WTC11 (cell line): Measurements from ENCODE around the gene PGS1. TPM values are rescaled to one million over a fixed set of nuclear protein-coding genes. Genes with fewer than 3 reads are reported as not detected.

Experiments
- ATAC-seq: fragments of 200-7000 bp; cut with Tn5 transposase; 2 replicates; pipeline ENCODE4 v1.10.0; 2021; ENCODE audit warnings: mild to moderate bottlenecking, moderate library complexity
- CTCF ChIA-PET: fragments of 300-600 bp; sonication (Branson Sonifier 250); formaldehyde crosslinking; loops from one replicate; lab custom pipeline; 2021; ENCODE audit warnings: antibody characterized with exemption; lab: Charles Lee
- POLR2A ChIA-PET: fragments of 350-600 bp; sonication (Branson Sonifier 250); formaldehyde crosslinking; loops from one replicate; lab custom pipeline; 2021; ENCODE audit warnings: antibody characterized with exemption; lab: Charles Lee
- DNase-seq: peaks from one replicate; pipeline ENCODE4 v3.0.0; 2021; ENCODE audit warnings: low spot score
- H3K27ac Mint-ChIP-seq: 2 replicates; pipeline ENCODE4 v1.8.0; 2021; ENCODE audit warnings: mixed read lengths
- H3K27me3 Mint-ChIP-seq: 2 replicates; pipeline ENCODE4 v1.8.0; 2021; ENCODE audit warnings: low read depth, mild to moderate bottlenecking, moderate library complexity, mixed read lengths
- H3K36me3 Mint-ChIP-seq: 2 replicates; pipeline ENCODE4 v1.8.0; 2021; ENCODE audit warnings: mixed read lengths
- H3K4me1 Mint-ChIP-seq: 2 replicates; pipeline ENCODE4 v1.8.0; 2022; ENCODE audit warnings: mixed read lengths
- H3K4me3 Mint-ChIP-seq: 2 replicates; pipeline ENCODE4 v1.8.0; 2021; ENCODE audit warnings: mild to moderate bottlenecking, moderate library complexity, mixed read lengths
- H3K9me3 Mint-ChIP-seq: 2 replicates; pipeline ENCODE4 v1.8.0; 2021; ENCODE audit warnings: mixed read lengths
- CBFB ChIP-seq: sonication (generic); formaldehyde crosslinking; IDR thresholded peaks from 2 replicates; pipeline ENCODE4 v1.8.1; 2022; ENCODE audit warnings: mild to moderate bottlenecking, low read depth, missing genetic modification reagents
- CREM ChIP-seq: sonication (generic); formaldehyde crosslinking; IDR thresholded peaks from 2 replicates; pipeline ENCODE4 v1.8.1; 2022; ENCODE audit warnings: mild to moderate bottlenecking, missing genetic modification reagents, moderate library complexity
- EMX1 ChIP-seq: fragments of 250-450 bp; sonication (Bioruptor Pico); IDR thresholded peaks from 2 replicates; pipeline ENCODE4 v1.8.0; 2021; ENCODE audit warnings: mild to moderate bottlenecking
- ESRRA ChIP-seq: sonication (generic); formaldehyde crosslinking; IDR thresholded peaks from 2 replicates; pipeline ENCODE4 v1.8.1; 2022; ENCODE audit warnings: mild to moderate bottlenecking, missing genetic modification reagents, borderline replicate concordance
- ETV6 ChIP-seq: sonication (generic); formaldehyde crosslinking; IDR thresholded peaks from 2 replicates; pipeline ENCODE4 v1.8.1; 2022; ENCODE audit warnings: mild to moderate bottlenecking, missing genetic modification reagents
- FOXP1 ChIP-seq: sonication (generic); formaldehyde crosslinking; IDR thresholded peaks from 2 replicates; pipeline ENCODE4 v1.8.0; 2022; ENCODE audit warnings: missing genetic modification reagents, mild to moderate bottlenecking, moderate library complexity, borderline replicate concordance
- KAT7 ChIP-seq: sonication (generic); formaldehyde crosslinking; IDR thresholded peaks from 2 replicates; pipeline ENCODE4 v1.8.1; 2023; ENCODE audit warnings: missing genetic modification reagents, mild to moderate bottlenecking, borderline replicate concordance
- OVOL2 ChIP-seq: fragments of 250-450 bp; sonication (Bioruptor Pico); IDR thresholded peaks from 2 replicates; pipeline ENCODE4 v1.9.0; 2021; ENCODE audit warnings: mild to moderate bottlenecking, borderline replicate concordance
- SMAD4 ChIP-seq: sonication (generic); formaldehyde crosslinking; IDR thresholded peaks from 2 replicates; pipeline ENCODE4 v1.8.0; 2022; ENCODE audit warnings: mild to moderate bottlenecking, missing genetic modification reagents
- TP53 ChIP-seq: sonication (generic); formaldehyde crosslinking; IDR thresholded peaks from 2 replicates; pipeline ENCODE4 v1.8.1; 2023; ENCODE audit warnings: mild to moderate bottlenecking, missing genetic modification reagents
- ZBTB21 ChIP-seq: sonication (generic); formaldehyde crosslinking; IDR thresholded peaks from 2 replicates; pipeline ENCODE4 v1.8.1; 2023; ENCODE audit warnings: mild to moderate bottlenecking, missing genetic modification reagents, borderline replicate concordance
- ZNF121 ChIP-seq: sonication (generic); formaldehyde crosslinking; IDR thresholded peaks from 2 replicates; pipeline ENCODE4 v1.8.0; 2023; ENCODE audit warnings: missing genetic modification reagents
- ZNF232 ChIP-seq: sonication (generic); formaldehyde crosslinking; IDR thresholded peaks from 2 replicates; pipeline ENCODE4 v1.8.0; 2022; ENCODE audit warnings: mild to moderate bottlenecking, missing genetic modification reagents
- ZNF416 ChIP-seq: fragments of 250-450 bp; sonication (Bioruptor Pico); IDR thresholded peaks from 2 replicates; pipeline ENCODE4 v1.9.0; 2021; ENCODE audit warnings: mild to moderate bottlenecking, inconsistent platforms
- total RNA-seq: library from RNA; stranded (reverse); gene quantifications from 3 replicates; pipeline ENCODE4 v1.2.3, GENCODE V29; 2021
- TF ChIP-seq, protein P1 (sequence below): sonication (generic); formaldehyde crosslinking; IDR thresholded peaks from 2 replicates; pipeline ENCODE4 v1.8.1; 2022; ENCODE audit warnings: low read depth, missing genetic modification reagents, borderline replicate concordance
- TF ChIP-seq, protein P2 (sequence below): sonication (generic); formaldehyde crosslinking; IDR thresholded peaks from 2 replicates; pipeline ENCODE4 v1.8.1; 2023; ENCODE audit warnings: mild to moderate bottlenecking, missing genetic modification reagents, moderate library complexity
- TF ChIP-seq, protein P3 (sequence below): sonication (generic); formaldehyde crosslinking; IDR thresholded peaks from 2 replicates; pipeline ENCODE4 v1.8.0; 2022; ENCODE audit warnings: mild to moderate bottlenecking, missing genetic modification reagents
- TF ChIP-seq, protein P4 (sequence below): sonication (generic); formaldehyde crosslinking; IDR thresholded peaks from 2 replicates; pipeline ENCODE4 v1.8.1; 2023; ENCODE audit warnings: mild to moderate bottlenecking, missing genetic modification reagents, borderline replicate concordance
- TF ChIP-seq, protein P5 (sequence below): sonication (generic); formaldehyde crosslinking; IDR thresholded peaks from 2 replicates; pipeline ENCODE4 v1.8.0; 2022; ENCODE audit warnings: mild to moderate bottlenecking, missing genetic modification reagents
- TF ChIP-seq, protein P6 (sequence below): sonication (generic); formaldehyde crosslinking; conservative IDR thresholded peaks from 2 replicates; pipeline ENCODE4 v1.8.1; 2023; ENCODE audit warnings: mild to moderate bottlenecking, low read depth, missing genetic modification reagents, moderate library complexity
- TF ChIP-seq, protein P7 (sequence below): sonication (generic); formaldehyde crosslinking; IDR thresholded peaks from 2 replicates; pipeline ENCODE4 v1.8.1; 2022; ENCODE audit warnings: missing genetic modification reagents, borderline replicate concordance

PGS1 gene
- total RNA-seq, 1 experiment from 2014 or later = 51.4 TPM

DNA sequence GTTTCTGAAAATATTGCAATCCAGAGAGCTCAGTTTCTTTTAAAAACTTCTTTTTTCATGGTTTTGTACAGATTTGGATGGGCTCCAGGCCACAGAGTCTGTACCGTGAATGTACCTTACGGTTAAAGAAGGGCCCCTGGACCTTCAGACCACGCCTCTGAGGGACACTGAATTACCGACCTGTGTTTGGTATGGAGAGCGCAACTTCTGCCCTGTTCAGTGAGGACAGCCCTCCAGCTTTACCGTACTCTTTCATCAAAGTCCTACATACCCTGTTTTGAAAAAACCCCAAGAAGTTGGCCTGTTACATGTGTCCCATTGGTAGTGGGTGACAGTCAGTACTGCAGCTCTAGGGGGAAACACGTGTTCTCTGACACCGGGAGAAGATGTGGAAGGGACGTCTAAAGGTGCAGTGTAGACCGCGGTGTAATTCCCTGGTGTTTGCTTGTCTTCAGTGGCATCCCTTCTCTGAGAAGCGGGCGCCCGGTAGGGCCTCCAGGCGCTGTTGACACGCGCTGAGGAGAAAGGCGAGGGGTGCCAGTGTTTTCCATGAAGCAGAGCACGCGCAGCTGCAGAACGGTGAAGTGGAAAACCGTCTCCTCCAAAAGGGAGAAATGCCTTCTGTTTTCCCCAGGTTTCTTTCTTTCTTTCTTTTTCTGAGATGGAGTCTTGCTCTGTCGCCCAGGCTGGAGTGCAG lies 6.2 kb downstream of the PGS1 start:
- Mint-ChIP-seq H3K9me3 (no peaks in the 10 kb centered on the region), H3K4me1 (peaks cover 78% of the 10 kb centered on the region), H3K27me3 (no peaks in the 10 kb centered on the region), H3K4me3 (no peak overlapping the region), H3K27ac (peak overlapping the region; percentile 96), H3K36me3 (peaks cover 2% of the 10 kb centered on the region)
- ATAC-seq (no peak), DNase-seq (no peak)
- ChIA-PET CTCF (interaction anchor here (0.7 to 1.9 kb wide), 2 partner anchors 24 to 68 kb away, joined by 3 to 7 read pairs; no protein-coding TSS in a partner anchor), POLR2A (interaction anchor here (0.6 to 0.8 kb wide), 2 partner anchors 13 to 15 kb away, joined by 4 read pairs; no protein-coding TSS in a partner anchor)
- TF ChIP-seq ZNF232 (CRISPR knock-in tag) (no peak), EMX1 (CRISPR knock-in tag) (no peak), ZNF121 (CRISPR knock-in tag) (no peak), SMAD4 (CRISPR knock-in tag) (no peak), TP53 (no peak), CBFB (CRISPR knock-in tag) (no peak), ZNF416 (CRISPR knock-in tag) (no peak), ZBTB21 (CRISPR knock-in tag) (no peak), OVOL2 (CRISPR knock-in tag) (no peak), CREM (CRISPR knock-in tag) (no peak), FOXP1 (CRISPR knock-in tag) (no peak)
- TF ChIP-seq, protein P1, sequence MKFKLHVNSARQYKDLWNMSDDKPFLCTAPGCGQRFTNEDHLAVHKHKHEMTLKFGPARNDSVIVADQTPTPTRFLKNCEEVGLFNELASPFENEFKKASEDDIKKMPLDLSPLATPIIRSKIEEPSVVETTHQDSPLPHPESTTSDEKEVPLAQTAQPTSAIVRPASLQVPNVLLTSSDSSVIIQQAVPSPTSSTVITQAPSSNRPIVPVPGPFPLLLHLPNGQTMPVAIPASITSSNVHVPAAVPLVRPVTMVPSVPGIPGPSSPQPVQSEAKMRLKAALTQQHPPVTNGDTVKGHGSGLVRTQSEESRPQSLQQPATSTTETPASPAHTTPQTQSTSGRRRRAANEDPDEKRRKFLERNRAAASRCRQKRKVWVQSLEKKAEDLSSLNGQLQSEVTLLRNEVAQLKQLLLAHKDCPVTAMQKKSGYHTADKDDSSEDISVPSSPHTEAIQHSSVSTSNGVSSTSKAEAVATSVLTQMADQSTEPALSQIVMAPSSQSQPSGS = no peak
- TF ChIP-seq, protein P2, sequence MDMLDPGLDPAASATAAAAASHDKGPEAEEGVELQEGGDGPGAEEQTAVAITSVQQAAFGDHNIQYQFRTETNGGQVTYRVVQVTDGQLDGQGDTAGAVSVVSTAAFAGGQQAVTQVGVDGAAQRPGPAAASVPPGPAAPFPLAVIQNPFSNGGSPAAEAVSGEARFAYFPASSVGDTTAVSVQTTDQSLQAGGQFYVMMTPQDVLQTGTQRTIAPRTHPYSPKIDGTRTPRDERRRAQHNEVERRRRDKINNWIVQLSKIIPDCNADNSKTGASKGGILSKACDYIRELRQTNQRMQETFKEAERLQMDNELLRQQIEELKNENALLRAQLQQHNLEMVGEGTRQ (CRISPR knock-in tag) = no peak
- TF ChIP-seq, protein P3, sequence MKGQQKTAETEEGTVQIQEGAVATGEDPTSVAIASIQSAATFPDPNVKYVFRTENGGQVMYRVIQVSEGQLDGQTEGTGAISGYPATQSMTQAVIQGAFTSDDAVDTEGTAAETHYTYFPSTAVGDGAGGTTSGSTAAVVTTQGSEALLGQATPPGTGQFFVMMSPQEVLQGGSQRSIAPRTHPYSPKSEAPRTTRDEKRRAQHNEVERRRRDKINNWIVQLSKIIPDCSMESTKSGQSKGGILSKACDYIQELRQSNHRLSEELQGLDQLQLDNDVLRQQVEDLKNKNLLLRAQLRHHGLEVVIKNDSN = no peak
- TF ChIP-seq, protein P4, sequence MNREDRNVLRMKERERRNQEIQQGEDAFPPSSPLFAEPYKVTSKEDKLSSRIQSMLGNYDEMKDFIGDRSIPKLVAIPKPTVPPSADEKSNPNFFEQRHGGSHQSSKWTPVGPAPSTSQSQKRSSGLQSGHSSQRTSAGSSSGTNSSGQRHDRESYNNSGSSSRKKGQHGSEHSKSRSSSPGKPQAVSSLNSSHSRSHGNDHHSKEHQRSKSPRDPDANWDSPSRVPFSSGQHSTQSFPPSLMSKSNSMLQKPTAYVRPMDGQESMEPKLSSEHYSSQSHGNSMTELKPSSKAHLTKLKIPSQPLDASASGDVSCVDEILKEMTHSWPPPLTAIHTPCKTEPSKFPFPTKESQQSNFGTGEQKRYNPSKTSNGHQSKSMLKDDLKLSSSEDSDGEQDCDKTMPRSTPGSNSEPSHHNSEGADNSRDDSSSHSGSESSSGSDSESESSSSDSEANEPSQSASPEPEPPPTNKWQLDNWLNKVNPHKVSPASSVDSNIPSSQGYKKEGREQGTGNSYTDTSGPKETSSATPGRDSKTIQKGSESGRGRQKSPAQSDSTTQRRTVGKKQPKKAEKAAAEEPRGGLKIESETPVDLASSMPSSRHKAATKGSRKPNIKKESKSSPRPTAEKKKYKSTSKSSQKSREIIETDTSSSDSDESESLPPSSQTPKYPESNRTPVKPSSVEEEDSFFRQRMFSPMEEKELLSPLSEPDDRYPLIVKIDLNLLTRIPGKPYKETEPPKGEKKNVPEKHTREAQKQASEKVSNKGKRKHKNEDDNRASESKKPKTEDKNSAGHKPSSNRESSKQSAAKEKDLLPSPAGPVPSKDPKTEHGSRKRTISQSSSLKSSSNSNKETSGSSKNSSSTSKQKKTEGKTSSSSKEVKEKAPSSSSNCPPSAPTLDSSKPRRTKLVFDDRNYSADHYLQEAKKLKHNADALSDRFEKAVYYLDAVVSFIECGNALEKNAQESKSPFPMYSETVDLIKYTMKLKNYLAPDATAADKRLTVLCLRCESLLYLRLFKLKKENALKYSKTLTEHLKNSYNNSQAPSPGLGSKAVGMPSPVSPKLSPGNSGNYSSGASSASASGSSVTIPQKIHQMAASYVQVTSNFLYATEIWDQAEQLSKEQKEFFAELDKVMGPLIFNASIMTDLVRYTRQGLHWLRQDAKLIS (CRISPR knock-in tag) = no peak
- TF ChIP-seq, protein P5, sequence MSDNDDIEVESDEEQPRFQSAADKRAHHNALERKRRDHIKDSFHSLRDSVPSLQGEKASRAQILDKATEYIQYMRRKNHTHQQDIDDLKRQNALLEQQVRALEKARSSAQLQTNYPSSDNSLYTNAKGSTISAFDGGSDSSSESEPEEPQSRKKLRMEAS (CRISPR knock-in tag) = no peak

DNA sequence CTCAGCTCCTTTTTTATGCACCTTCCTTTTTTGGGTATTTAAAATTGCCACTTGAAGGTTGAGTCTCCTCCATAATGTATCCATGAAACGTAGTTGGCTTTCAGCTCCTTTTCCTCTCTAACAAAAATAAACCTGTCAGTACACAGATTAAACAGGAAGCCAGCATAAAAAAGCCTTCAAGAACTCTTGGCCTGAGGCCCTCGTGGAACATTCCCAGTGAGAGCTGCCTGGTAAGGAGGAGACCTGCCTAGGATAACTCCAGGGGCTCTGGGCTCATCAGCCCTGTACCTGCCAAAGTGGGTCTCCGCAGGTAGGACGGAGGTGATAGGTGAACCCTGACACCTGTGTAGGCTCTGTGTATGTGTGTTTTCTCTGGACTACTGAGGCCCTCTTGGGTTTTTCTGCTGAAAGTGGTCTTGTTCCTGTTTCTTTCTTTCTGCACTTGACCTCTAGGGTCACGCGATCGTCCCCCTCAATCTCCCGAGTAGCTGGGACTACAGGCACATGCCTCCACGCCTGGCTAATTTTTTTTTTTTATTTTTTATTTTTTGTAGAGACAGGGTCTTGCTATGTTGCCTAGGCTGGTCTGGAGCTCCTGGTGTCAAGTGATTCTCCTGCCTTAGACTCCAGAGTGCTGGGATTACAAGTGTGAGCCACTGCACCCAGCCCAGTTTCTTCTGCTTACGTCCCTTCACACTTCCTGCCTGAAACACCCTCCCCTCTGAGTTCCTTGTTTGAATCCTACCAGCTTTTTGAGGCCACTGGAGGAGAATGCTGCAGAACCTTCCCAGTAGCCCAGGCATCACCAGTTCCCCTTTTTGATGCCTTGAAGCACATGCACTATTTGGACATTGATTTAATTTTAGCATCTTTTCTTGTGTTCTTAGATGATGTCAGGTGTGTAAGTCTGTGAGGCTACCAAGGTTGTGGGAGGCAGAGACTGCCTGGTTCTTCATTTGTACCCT lies 9.8 kb downstream of the PGS1 start:
- Mint-ChIP-seq H3K36me3 (peaks cover 6% of the 10 kb centered on the region), H3K4me3 (no peak overlapping the region), H3K27ac (peak overlapping the region; percentile 94), H3K4me1 (peaks cover 63% of the 10 kb centered on the region), H3K27me3 (no peaks in the 10 kb centered on the region), H3K9me3 (no peaks in the 10 kb centered on the region)
- ChIA-PET CTCF (interaction anchor here (1.5 to 5.1 kb wide), 2 partner anchors 25 to 34 kb away, joined by 5 to 24 read pairs; no protein-coding TSS in a partner anchor), POLR2A (no interaction called here)
- DNase-seq = no peak
- no peak for ATAC-seq
- TF ChIP-seq ETV6 (no peak), KAT7 (CRISPR knock-in tag) (no peak), ESRRA (CRISPR knock-in tag) (no peak)
- TF ChIP-seq, protein P6, sequence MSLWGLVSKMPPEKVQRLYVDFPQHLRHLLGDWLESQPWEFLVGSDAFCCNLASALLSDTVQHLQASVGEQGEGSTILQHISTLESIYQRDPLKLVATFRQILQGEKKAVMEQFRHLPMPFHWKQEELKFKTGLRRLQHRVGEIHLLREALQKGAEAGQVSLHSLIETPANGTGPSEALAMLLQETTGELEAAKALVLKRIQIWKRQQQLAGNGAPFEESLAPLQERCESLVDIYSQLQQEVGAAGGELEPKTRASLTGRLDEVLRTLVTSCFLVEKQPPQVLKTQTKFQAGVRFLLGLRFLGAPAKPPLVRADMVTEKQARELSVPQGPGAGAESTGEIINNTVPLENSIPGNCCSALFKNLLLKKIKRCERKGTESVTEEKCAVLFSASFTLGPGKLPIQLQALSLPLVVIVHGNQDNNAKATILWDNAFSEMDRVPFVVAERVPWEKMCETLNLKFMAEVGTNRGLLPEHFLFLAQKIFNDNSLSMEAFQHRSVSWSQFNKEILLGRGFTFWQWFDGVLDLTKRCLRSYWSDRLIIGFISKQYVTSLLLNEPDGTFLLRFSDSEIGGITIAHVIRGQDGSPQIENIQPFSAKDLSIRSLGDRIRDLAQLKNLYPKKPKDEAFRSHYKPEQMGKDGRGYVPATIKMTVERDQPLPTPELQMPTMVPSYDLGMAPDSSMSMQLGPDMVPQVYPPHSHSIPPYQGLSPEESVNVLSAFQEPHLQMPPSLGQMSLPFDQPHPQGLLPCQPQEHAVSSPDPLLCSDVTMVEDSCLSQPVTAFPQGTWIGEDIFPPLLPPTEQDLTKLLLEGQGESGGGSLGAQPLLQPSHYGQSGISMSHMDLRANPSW = no peak
- TF ChIP-seq, protein P7, sequence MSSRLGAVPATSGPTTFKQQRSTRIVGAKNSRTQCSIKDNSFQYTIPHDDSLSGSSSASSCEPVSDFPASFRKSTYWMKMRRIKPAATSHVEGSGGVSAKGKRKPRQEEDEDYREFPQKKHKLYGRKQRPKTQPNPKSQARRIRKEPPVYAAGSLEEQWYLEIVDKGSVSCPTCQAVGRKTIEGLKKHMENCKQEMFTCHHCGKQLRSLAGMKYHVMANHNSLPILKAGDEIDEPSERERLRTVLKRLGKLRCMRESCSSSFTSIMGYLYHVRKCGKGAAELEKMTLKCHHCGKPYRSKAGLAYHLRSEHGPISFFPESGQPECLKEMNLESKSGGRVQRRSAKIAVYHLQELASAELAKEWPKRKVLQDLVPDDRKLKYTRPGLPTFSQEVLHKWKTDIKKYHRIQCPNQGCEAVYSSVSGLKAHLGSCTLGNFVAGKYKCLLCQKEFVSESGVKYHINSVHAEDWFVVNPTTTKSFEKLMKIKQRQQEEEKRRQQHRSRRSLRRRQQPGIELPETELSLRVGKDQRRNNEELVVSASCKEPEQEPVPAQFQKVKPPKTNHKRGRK (CRISPR knock-in tag) = no peak
- TF ChIP-seq, protein P5 (CRISPR knock-in tag) = no peak
